DOHH2 (cell line): Measurements from ENCODE around the gene DOK6.

Experiments used
- CTCF ChIP-seq: fragments of 200-600 bp; sonication (generic); IDR thresholded peaks from one replicate; pipeline ENCODE4 v1.5.1; 2014; ENCODE audit warnings: antibody characterized with exemption, mild to moderate bottlenecking, low read depth, low read length; ENCODE audit not compliant: poor library complexity, severe bottlenecking
- EZH2phosphoT487 ChIP-seq: fragments of 200-600 bp; sonication (generic); IDR thresholded peaks from 2 replicates; pipeline ENCODE4 v1.6.1; 2017; ENCODE audit warnings: borderline replicate concordance, mild to moderate bottlenecking, antibody characterized with exemption, low read length, moderate library complexity, mixed read lengths

GRCh38 chr18:69883781-69884180 is 483.1 kb downstream of the DOK6 start:
- TF ChIP-seq CTCF, result no peak
- TF ChIP-seq EZH2phosphoT487, result no peak
